Measurements from ENCODE around the gene TFF1. TPM values are rescaled to one million over a fixed set of nuclear protein-coding genes. Genes with fewer than 3 reads are reported as not detected.

The TFF1 gene
- total RNA-seq, 4 donors from 2014 or later, result not detected

- H3K4me3 ChIP-seq, result no peak overlapping the region
- H3K27ac ChIP-seq, result no peak overlapping the region
- no peak for TF ChIP-seq EP300 (IDR thresholded peaks at IDR 0.05)
- no peak for TF ChIP-seq POLR2A (IDR thresholded peaks at IDR 0.05)
- TF ChIP-seq CTCF (IDR thresholded peaks at IDR 0.05), result no peak
- no peaks in the 10 kb centered on the region for H3K27me3 ChIP-seq
- 89 to 93% methylated on average over 18 to 30 of the region's 30 CpGs for WGBS, 2 donors
- no peak for DNase-seq (ENCODE audit: low spot score in 2 of 2)
- H3K36me3 ChIP-seq, result no peaks in the 10 kb centered on the region
- H3K4me1 ChIP-seq, result no peaks in the 10 kb centered on the region
- peaks cover 0 to 2% (median 0%) of the 10 kb centered on the region in 4 donors for H3K9me3 ChIP-seq
These were observed 18.6 kb downstream of the TFF1 start for GRCh38 chr21:42347601-42348327.

- WGBS, 2 donors, result 86 to 91% methylated on average over 25 to 30 of the region's 30 CpGs
- no peaks in the 10 kb centered on the region for H3K36me3 ChIP-seq
- no peaks in the 10 kb centered on the region for H3K4me1 ChIP-seq
- no peak overlapping the region for H3K4me3 ChIP-seq
- TF ChIP-seq CTCF (IDR thresholded peaks at IDR 0.05) (no peak), POLR2A (IDR thresholded peaks at IDR 0.05) (no peak), EP300 (IDR thresholded peaks at IDR 0.05) (no peak)
- H3K9me3 ChIP-seq, result peaks cover 0 to 2% (median 0%) of the 10 kb centered on the region in 4 donors
- no peak overlapping the region for H3K27ac ChIP-seq
- no peaks in the 10 kb centered on the region for H3K27me3 ChIP-seq
- no peak for DNase-seq (ENCODE audit: low spot score in 2 of 2)
These were observed 19.3 kb downstream of the TFF1 start for GRCh38 chr21:42346866-42347600.

GRCh38 chr21:42346441-42346840, 19.9 kb downstream of the TFF1 start:
- H3K27me3 ChIP-seq, result no peaks in the 10 kb centered on the region
- H3K4me3 ChIP-seq, result no peak overlapping the region
- DNase-seq (ENCODE audit: low spot score in 2 of 2), result no peak
- peaks cover 0 to 2% (median 0%) of the 10 kb centered on the region in 4 donors for H3K9me3 ChIP-seq
- H3K27ac ChIP-seq, result no peak overlapping the region
- no peaks in the 10 kb centered on the region for H3K4me1 ChIP-seq
- 85 to 87% methylated on average over 9 of the region's 9 CpGs for WGBS, 2 donors
- H3K36me3 ChIP-seq, result no peaks in the 10 kb centered on the region
- TF ChIP-seq CTCF (IDR thresholded peaks at IDR 0.05), result no peak
- TF ChIP-seq POLR2A (IDR thresholded peaks at IDR 0.05), result no peak
- TF ChIP-seq EP300 (IDR thresholded peaks at IDR 0.05), result no peak

- H3K9me3 ChIP-seq, result peaks cover 0 to 2% (median 0%) of the 10 kb centered on the region in 4 donors
- TF ChIP-seq POLR2A (IDR thresholded peaks at IDR 0.05) (no peak), EP300 (IDR thresholded peaks at IDR 0.05) (no peak), CTCF (IDR thresholded peaks at IDR 0.05) (no peak)
- no peaks in the 10 kb centered on the region for H3K27me3 ChIP-seq
- no peak for DNase-seq (ENCODE audit: low spot score in 2 of 2)
- H3K4me3 ChIP-seq, result no peak overlapping the region
- WGBS, 2 donors, result 41 to 59% methylated on average over 4 of the region's 4 CpGs
- no peak overlapping the region for H3K27ac ChIP-seq
- H3K4me1 ChIP-seq, result no peaks in the 10 kb centered on the region
- H3K36me3 ChIP-seq, result no peaks in the 10 kb centered on the region
These were observed 21.7 kb downstream of the TFF1 start for GRCh38 chr21:42344631-42345030.

- no peak overlapping the region for H3K4me3 ChIP-seq
- peaks cover 0 to 2% (median 0%) of the 10 kb centered on the region in 4 donors for H3K9me3 ChIP-seq
- 83% methylated on average over 10 to 11 of the region's 11 CpGs for WGBS, 2 donors
- H3K4me1 ChIP-seq, result no peaks in the 10 kb centered on the region
- no peaks in the 10 kb centered on the region for H3K27me3 ChIP-seq
- H3K36me3 ChIP-seq, result no peaks in the 10 kb centered on the region
- no peak for TF ChIP-seq EP300 (IDR thresholded peaks at IDR 0.05)
- no peak for TF ChIP-seq POLR2A (IDR thresholded peaks at IDR 0.05)
- no peak for TF ChIP-seq CTCF (IDR thresholded peaks at IDR 0.05)
- no peak for DNase-seq (ENCODE audit: low spot score in 2 of 2)
- H3K27ac ChIP-seq, result no peak overlapping the region
These were observed 22.3 kb downstream of the TFF1 start for GRCh38 chr21:42343963-42344510.
